MV-4-11 (cell line): ENCODE results near the gene NPAS2.

Experiments used
- DNase-seq: peaks from one replicate; lab custom pipeline; 2025; lab: John Stamatoyannopoulos, UW

Gene NPAS2

GRCh38 chr2:100941646-100942240, 121.8 kb downstream of the NPAS2 start:
- DNase-seq = peak; percentile 28

- peak; percentile 67 for DNase-seq
Measured at GRCh38 chr2:100944617-100945432, 124.9 kb downstream of the NPAS2 start.

GRCh38 chr2:100945433-100945740, 125.4 kb downstream of the NPAS2 start:
- DNase-seq = no peak

- DNase-seq = no peak
Measured at GRCh38 chr2:100945930-100946607, 126.1 kb downstream of the NPAS2 start.

- no peak for DNase-seq
Measured at GRCh38 chr2:100948942-100949811, 129.2 kb downstream of the NPAS2 start.

- DNase-seq = no peak
Measured at GRCh38 chr2:100952512-100952911, 132.6 kb downstream of the NPAS2 start.

GRCh38 chr2:100953406-100954043, 133.6 kb downstream of the NPAS2 start:
- no peak for DNase-seq

GRCh38 chr2:100954044-100954420, 134.1 kb downstream of the NPAS2 start:
- DNase-seq = no peak

- DNase-seq = no peak
Measured at GRCh38 chr2:100955226-100955625, 135.3 kb downstream of the NPAS2 start.

GRCh38 chr2:100956081-100956480, 136.1 kb downstream of the NPAS2 start:
- no peak for DNase-seq

GRCh38 chr2:100957996-100958653, 138.2 kb downstream of the NPAS2 start:
- no peak for DNase-seq

GRCh38 chr2:100959225-100959880, 139.4 kb downstream of the NPAS2 start:
- DNase-seq = no peak

- no peak for DNase-seq
Measured at GRCh38 chr2:100960688-100961087, 140.7 kb downstream of the NPAS2 start.

GRCh38 chr2:100962366-100963025, 142.6 kb downstream of the NPAS2 start:
- DNase-seq = no peak

GRCh38 chr2:100963026-100963375, 143.1 kb downstream of the NPAS2 start:
- DNase-seq = no peak

- no peak for DNase-seq
Measured at GRCh38 chr2:100964222-100964621, 144.3 kb downstream of the NPAS2 start.

- DNase-seq = no peak
Measured at GRCh38 chr2:100964681-100965169, 144.8 kb downstream of the NPAS2 start.

GRCh38 chr2:100965596-100965995, 145.7 kb downstream of the NPAS2 start:
- no peak for DNase-seq

GRCh38 chr2:100967716-100968115, 147.8 kb downstream of the NPAS2 start:
- no peak for DNase-seq
